Hepatocyte (in vitro differentiated cells): Measurements from ENCODE around the gene GRM3.

ENCODE experiments used
- CTCF ChIP-seq: fragments of 200-600 bp; sonication (generic); IDR thresholded peaks from 2 replicates; pipeline ENCODE4 v1.5.1; 2016; ENCODE audit warnings: antibody characterized with exemption, mild to moderate bottlenecking; ENCODE audit not compliant: poor library complexity
- EZH2 ChIP-seq: fragments of 200-600 bp; sonication (generic); IDR thresholded peaks from 2 replicates; pipeline ENCODE4 v1.6.1; 2016; ENCODE audit warnings: antibody characterized with exemption, mild to moderate bottlenecking, borderline replicate concordance

GRCh38 chr7:86908948-86909347 lies 265.2 kb downstream of the GRM3 start:
- TF ChIP-seq CTCF (no peak), EZH2 (no peak)
